ENCODE measurements around the gene CTDP1. TPM values are rescaled to one million over a fixed set of nuclear protein-coding genes. Genes with fewer than 3 reads are reported as not detected.

The CTDP1 gene
- total and polyA plus RNA-seq, 2 experiments from 2014 or later = 20.4 to 20.6 TPM

DNA sequence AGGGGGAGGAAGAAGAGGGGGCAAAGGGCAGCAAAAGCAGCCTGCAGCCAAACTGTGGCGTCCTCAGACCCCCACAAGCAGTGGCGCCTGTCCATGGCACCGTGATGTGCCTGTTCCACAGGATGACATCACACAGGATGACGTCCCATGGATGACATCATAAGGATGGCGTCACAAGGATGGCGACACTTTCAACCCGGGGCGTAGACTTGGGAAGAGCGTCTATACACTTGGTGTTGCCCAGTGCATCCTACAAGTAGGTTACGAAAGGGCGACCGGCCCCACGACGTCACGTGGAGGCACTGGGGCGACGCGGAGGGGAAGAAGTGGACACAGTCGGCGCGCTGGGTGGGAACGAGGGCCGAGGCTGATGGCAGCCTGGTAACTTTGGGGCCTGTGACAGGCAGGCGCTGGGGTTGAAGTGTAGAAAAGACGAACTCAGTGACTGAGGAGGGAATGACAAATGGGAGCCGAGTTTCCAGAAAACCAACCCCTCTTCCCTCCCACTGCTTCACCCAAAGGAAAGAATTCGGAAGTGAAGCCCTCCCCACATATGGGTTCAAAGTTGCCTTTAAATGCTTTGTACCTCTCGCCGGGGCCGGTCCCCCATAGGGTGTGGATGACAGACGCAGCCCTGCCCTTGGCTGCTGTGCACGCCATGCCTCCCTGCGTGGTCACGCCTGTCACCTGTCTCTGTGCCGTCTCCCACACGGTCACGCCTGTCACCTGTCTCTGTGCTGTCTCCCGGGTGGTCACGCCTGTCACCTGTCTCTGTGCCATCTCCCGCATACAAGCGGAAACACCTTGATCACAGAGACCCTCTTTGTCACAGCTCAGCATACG, 104.7 kb downstream of the CTDP1 start:
- Histone ChIP-seq H3K4me3 (no peak overlapping the region), H3K4me1 (ENCODE audit: insufficient read depth) (no peaks in the 10 kb centered on the region), H3K79me2 (no peaks in the 10 kb centered on the region), H3K4me2 (no peak overlapping the region), H4K20me1 (ENCODE audit: insufficient read depth, poor library complexity, severe bottlenecking) (no peaks in the 10 kb centered on the region), H3K36me3 (replicated peaks; ENCODE audit: insufficient read depth, low read depth) (no peaks in the 10 kb centered on the region), H3K27ac (no peak overlapping the region), H3K9me2 (replicated peaks; ENCODE audit: insufficient read depth) (no peaks in the 10 kb centered on the region), H3K27me3 (peaks cover 31% of the 10 kb centered on the region), H3K9me3 (ENCODE audit: low read depth) (no peaks in the 10 kb centered on the region), H2AFZ (no peak overlapping the region)
- DNase-seq (ENCODE audit: low spot score) = no peak
- 93% methylated on average over 41 of the region's 42 CpGs for WGBS (ENCODE audit: low lambda C conversion rate, missing lambda C conversion rate)
- no peak for TF ChIP-seq EZH2 (IDR thresholded peaks at IDR 0.05; ENCODE audit: borderline replicate concordance)
- TF ChIP-seq, protein P1, sequence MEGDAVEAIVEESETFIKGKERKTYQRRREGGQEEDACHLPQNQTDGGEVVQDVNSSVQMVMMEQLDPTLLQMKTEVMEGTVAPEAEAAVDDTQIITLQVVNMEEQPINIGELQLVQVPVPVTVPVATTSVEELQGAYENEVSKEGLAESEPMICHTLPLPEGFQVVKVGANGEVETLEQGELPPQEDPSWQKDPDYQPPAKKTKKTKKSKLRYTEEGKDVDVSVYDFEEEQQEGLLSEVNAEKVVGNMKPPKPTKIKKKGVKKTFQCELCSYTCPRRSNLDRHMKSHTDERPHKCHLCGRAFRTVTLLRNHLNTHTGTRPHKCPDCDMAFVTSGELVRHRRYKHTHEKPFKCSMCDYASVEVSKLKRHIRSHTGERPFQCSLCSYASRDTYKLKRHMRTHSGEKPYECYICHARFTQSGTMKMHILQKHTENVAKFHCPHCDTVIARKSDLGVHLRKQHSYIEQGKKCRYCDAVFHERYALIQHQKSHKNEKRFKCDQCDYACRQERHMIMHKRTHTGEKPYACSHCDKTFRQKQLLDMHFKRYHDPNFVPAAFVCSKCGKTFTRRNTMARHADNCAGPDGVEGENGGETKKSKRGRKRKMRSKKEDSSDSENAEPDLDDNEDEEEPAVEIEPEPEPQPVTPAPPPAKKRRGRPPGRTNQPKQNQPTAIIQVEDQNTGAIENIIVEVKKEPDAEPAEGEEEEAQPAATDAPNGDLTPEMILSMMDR (IDR thresholded peaks at IDR 0.05; ENCODE audit: poor library complexity) = no peak
- no peak for TF ChIP-seq EZH2phosphoT487 (IDR thresholded peaks at IDR 0.05; ENCODE audit: low read depth, severe bottlenecking, unreplicated experiment)

GRCh38 chr18:79784965-79785770, 105.6 kb downstream of the CTDP1 start:
- Histone ChIP-seq H3K79me2 (no peaks in the 10 kb centered on the region), H3K27me3 (peaks cover 33% of the 10 kb centered on the region), H3K4me3 (no peak overlapping the region), H3K4me2 (no peak overlapping the region), H2AFZ (no peak overlapping the region), H3K9me2 (replicated peaks; ENCODE audit: insufficient read depth) (no peaks in the 10 kb centered on the region), H4K20me1 (ENCODE audit: insufficient read depth, poor library complexity, severe bottlenecking) (no peaks in the 10 kb centered on the region), H3K36me3 (replicated peaks; ENCODE audit: insufficient read depth, low read depth) (no peaks in the 10 kb centered on the region), H3K4me1 (ENCODE audit: insufficient read depth) (no peaks in the 10 kb centered on the region), H3K9me3 (ENCODE audit: low read depth) (no peaks in the 10 kb centered on the region), H3K27ac (no peak overlapping the region)
- DNase-seq (ENCODE audit: low spot score) = no peak
- TF ChIP-seq EZH2 (IDR thresholded peaks at IDR 0.05; ENCODE audit: borderline replicate concordance) = no peak
- TF ChIP-seq EZH2phosphoT487 (IDR thresholded peaks at IDR 0.05; ENCODE audit: low read depth, severe bottlenecking, unreplicated experiment) = no peak
- TF ChIP-seq, protein P1 (IDR thresholded peaks at IDR 0.05; ENCODE audit: poor library complexity) = no peak
- WGBS (ENCODE audit: low lambda C conversion rate, missing lambda C conversion rate) = 80% methylated on average over 32 of the region's 32 CpGs

GRCh38 chr18:79785831-79786230, 106.2 kb downstream of the CTDP1 start:
- 91% methylated on average over 9 of the region's 12 CpGs for WGBS (ENCODE audit: low lambda C conversion rate, missing lambda C conversion rate)
- Histone ChIP-seq H3K27me3 (peaks cover 35% of the 10 kb centered on the region), H3K36me3 (replicated peaks; ENCODE audit: insufficient read depth, low read depth) (no peaks in the 10 kb centered on the region), H3K4me2 (no peak overlapping the region), H4K20me1 (ENCODE audit: insufficient read depth, poor library complexity, severe bottlenecking) (no peaks in the 10 kb centered on the region), H3K9me2 (replicated peaks; ENCODE audit: insufficient read depth) (no peaks in the 10 kb centered on the region), H2AFZ (no peak overlapping the region), H3K4me1 (ENCODE audit: insufficient read depth) (no peaks in the 10 kb centered on the region), H3K27ac (no peak overlapping the region), H3K9me3 (ENCODE audit: low read depth) (no peaks in the 10 kb centered on the region), H3K4me3 (no peak overlapping the region), H3K79me2 (no peaks in the 10 kb centered on the region)
- TF ChIP-seq EZH2phosphoT487 (IDR thresholded peaks at IDR 0.05; ENCODE audit: low read depth, severe bottlenecking, unreplicated experiment) (no peak), EZH2 (IDR thresholded peaks at IDR 0.05; ENCODE audit: borderline replicate concordance) (no peak)
- TF ChIP-seq, protein P1 (IDR thresholded peaks at IDR 0.05; ENCODE audit: poor library complexity) = no peak
- DNase-seq (ENCODE audit: low spot score) = no peak

Data from hepatocyte (in vitro differentiated cells).